Placental epithelial cell (primary cell): Measurements from ENCODE around the gene SMYD5. TPM values are rescaled to one million over a fixed set of nuclear protein-coding genes. Genes with fewer than 3 reads are reported as not detected.

Source experiments
- total RNA-seq: library from RNA; depleted of rRNA; stranded (reverse); fragments of >200 nt; gene quantifications from 2 replicates; pipeline ENCODE4 v1.2.3, GENCODE V29; 2012

The SMYD5 gene
- 17.7 and 18.3 TPM in 2 replicates for total RNA-seq

GRCh38 chr2:73214120-73215035 lies at the start of gene SMYD5:
Gene SMYD5 (plus strand): TSS chr2:73214245. CDS start chr2:73214267, 22 bp downstream.

GRCh38 chr2:73202156-73203054 lies 11.6 kb upstream of the SMYD5 start, which contains the start of gene NOTO:
Gene NOTO (plus strand): TSS chr2:73202574. CDS start chr2:73202667, 93 bp downstream.

GRCh38 chr2:73233154-73233931 lies 19.3 kb downstream of the SMYD5 start, which contains the start of gene PRADC1:
Gene PRADC1 (minus strand): TSS chr2:73233239. CDS start chr2:73233160, 79 bp downstream.

DNA sequence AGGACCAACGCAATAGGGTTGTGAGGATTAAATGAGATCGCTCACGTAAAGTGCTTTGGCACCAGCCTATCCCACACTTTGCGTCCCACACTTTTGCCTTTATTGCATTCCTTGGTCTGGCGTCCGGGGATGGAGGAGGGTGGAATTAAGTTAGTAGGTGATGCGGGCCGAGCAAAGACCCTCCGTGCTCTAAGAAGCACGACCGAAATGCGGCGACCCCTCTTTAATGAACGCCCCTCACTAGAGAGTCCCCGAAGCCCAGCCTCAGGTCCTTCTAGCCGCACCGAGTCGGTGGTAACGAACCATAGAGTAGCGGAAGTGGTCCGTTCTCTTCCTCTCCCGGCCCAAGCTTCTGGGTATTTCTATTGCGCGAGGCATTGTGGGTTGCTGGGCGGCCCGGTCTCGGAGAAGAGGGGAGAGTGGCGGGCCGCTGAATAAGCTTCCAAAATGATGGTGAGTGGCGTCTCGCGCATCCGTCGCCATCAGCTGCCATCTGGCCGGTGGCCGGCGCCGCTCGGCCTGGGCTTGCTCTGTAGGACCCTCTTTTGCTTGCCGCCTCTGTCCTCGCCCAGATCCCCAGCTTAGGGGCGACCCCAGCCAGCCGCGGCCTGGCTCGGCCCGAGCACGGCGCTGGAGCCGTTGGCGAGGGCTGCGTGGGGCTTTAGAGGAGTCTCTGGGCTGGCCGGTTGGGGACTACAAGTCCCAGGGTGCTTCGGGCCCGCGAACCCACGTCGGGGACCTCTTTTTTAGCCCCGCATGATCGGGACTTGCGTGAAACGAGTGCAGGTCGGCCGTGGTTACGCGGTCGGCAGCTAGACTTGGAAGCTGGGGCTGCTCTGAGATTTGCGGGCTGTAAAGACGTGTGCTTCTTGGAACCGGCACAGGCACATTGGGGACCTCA lies 20.1 kb downstream of the SMYD5 start, which contains the start of gene CCT7:
TSS of gene CCT7 (plus strand) at position 377 of the 901 bp plus-strand sequence. CDS start at position 448, 71 bp downstream.

Other genes with a start within 250 kb of the SMYD5 start
- 6.2 and 9.0 TPM in 2 replicates for gene SFXN5, start 142.5 kb upstream of the SMYD5 start, total RNA-seq
- gene RAB11FIP5, start 101.3 kb upstream of the SMYD5 start, total RNA-seq: 63.2 and 99.7 TPM in 2 replicates
- not detected in 2 replicates for gene NOTO, start 11.7 kb upstream of the SMYD5 start, total RNA-seq
- gene PRADC1, start 19.0 kb downstream of the SMYD5 start, total RNA-seq: 9.8 and 20.3 TPM in 2 replicates
- gene CCT7, start 20.1 kb downstream of the SMYD5 start, total RNA-seq: 156 and 251 TPM in 2 replicates
- 7.5 and 11.1 TPM in 2 replicates for gene FBXO41, start 70.2 kb downstream of the SMYD5 start, total RNA-seq
- gene EGR4, start 79.3 kb downstream of the SMYD5 start, total RNA-seq: not detected in 2 replicates
- 17.7 and 19.6 TPM in 2 replicates for gene ALMS1, start 171.6 kb downstream of the SMYD5 start, total RNA-seq